Activated T-cell treated with anti-CD3 and anti-CD28 coated beads, Interleukin-2, amount 50 U/mL, for 72 hours (primary cell): Measurements from ENCODE around the gene FBXW7. TPM values are rescaled to one million over a fixed set of nuclear protein-coding genes. Genes with fewer than 3 reads are reported as not detected.

Source experiments
- ATAC-seq, 2 donors: fragments of 150-1000 bp; cut with Tn5 transposase; replicated peaks in 1 of 2; 2 replicates each; pipeline ENCODE4 v1.10.0; 2021; ENCODE audit warnings: moderate library complexity in 2 of 2, mild to moderate bottlenecking in 1 of 2
- DNase-seq, 2 donors: peaks; one replicate each; pipeline ENCODE4 v3.0.0; 2021 to 2022; ENCODE audit warnings: mixed read lengths in 1 of 2
- H3K27ac Mint-ChIP-seq: one replicate; pipeline ENCODE4 v1.8.0; 2022; ENCODE audit warnings: mild to moderate bottlenecking, moderate library complexity, mixed read lengths
- H3K27me3 Mint-ChIP-seq: one replicate; pipeline ENCODE4 v1.8.0; 2022; ENCODE audit warnings: low read depth, mixed read lengths
- H3K36me3 Mint-ChIP-seq, 2 donors: one replicate each; pipeline ENCODE4 v1.8.0; 2022; ENCODE audit warnings: mixed read lengths in 2 of 2, mild to moderate bottlenecking in 1 of 2; ENCODE audit not compliant: insufficient read depth in 2 of 2
- H3K4me1 Mint-ChIP-seq: one replicate; pipeline ENCODE4 v1.8.0; 2022; ENCODE audit warnings: low read depth, mixed read lengths
- H3K4me3 Mint-ChIP-seq, 2 donors: one replicate each; pipeline ENCODE4 v1.8.0; 2022; ENCODE audit warnings: mild to moderate bottlenecking in 2 of 2, mixed read lengths in 2 of 2, moderate library complexity in 2 of 2
- H3K9me3 Mint-ChIP-seq, 2 donors: one replicate each; pipeline ENCODE4 v1.8.0; 2022; ENCODE audit warnings: mixed read lengths in 2 of 2
- total RNA-seq, 2 donors: library from RNA; stranded (reverse); gene quantifications; one replicate each; pipeline ENCODE4 v1.2.3, GENCODE V29; 2022

The FBXW7 gene
- total RNA-seq, 2 donors from 2014 or later: 37.6 to 40.9 TPM

DNA sequence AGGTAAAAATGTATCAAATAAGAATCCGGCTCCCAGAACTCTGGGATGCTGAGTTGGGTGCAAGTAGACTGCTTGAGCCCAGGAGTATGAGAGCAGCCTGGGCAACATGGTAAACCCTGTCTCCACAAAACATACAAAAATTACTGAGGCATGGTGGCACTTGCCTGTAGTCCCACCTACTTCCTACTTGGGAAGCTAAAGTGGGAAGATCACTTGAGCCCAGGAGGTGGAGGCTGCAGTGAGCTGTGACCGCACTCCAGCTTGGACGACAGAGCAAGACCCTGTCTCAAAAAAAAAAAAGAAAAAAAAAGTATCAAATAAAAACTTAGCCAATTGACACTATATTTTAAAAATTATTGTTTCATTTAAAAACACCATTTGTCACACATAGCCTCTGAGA lies 84.4 kb downstream of the FBXW7 start:
- no peak for DNase-seq
- Mint-ChIP-seq H3K9me3 (no peaks in the 10 kb centered on the region), H3K4me1 (peaks cover 19% of the 10 kb centered on the region), H3K4me3 (no peak overlapping the region), H3K27me3 (no peaks in the 10 kb centered on the region), H3K36me3 (no peaks in the 10 kb centered on the region), H3K27ac (no peak overlapping the region)
- ATAC-seq: no peak

GRCh38 chr4:152448854-152449253 lies 87.0 kb downstream of the FBXW7 start:
- ATAC-seq (no peak), DNase-seq (no peak)
- H3K36me3 Mint-ChIP-seq: no peaks in the 10 kb centered on the region
- H3K27ac Mint-ChIP-seq: no peak overlapping the region
- H3K4me1 Mint-ChIP-seq: peaks cover 10% of the 10 kb centered on the region
- no peaks in the 10 kb centered on the region for H3K27me3 Mint-ChIP-seq
- no peak overlapping the region for H3K4me3 Mint-ChIP-seq
- H3K9me3 Mint-ChIP-seq: no peaks in the 10 kb centered on the region

DNA sequence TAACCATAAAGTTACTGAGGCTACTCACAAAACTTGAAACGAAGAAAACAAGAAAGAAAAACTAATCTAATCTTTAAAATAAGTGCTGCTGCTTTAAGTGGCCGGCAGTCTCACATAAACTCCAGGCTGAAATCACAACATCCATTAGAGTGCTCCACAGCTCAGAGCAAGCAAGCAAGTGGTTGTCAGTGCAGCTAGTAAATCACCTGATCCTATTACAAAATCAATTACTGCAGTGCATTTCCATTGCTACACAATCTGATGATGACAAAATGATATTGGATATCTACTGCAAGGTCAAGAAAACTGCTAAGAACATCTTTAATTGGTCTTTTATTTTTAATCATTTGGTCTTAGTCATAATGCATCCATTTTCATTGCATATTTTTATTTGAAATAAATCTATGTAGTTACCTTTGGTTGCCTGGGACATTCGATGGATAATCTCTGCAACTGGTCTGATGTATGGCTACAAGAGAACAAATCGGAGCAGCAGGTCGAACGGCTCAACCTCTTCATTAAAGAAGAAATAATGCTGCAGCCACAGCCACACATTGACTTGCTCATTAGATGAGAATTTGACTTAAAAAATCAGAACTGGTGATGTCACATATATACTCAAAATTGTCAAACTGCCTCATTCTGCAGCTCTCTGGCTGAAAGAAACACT lies 87.7 kb downstream of the FBXW7 start:
- ATAC-seq (no peak), DNase-seq (no peak)
- H3K4me3 Mint-ChIP-seq: no peak overlapping the region
- no peaks in the 10 kb centered on the region for H3K36me3 Mint-ChIP-seq
- no peaks in the 10 kb centered on the region for H3K9me3 Mint-ChIP-seq
- no peaks in the 10 kb centered on the region for H3K27me3 Mint-ChIP-seq
- H3K4me1 Mint-ChIP-seq: peaks cover 10% of the 10 kb centered on the region
- H3K27ac Mint-ChIP-seq: no peak overlapping the region

- H3K9me3 Mint-ChIP-seq: no peaks in the 10 kb centered on the region
- H3K27me3 Mint-ChIP-seq: no peaks in the 10 kb centered on the region
- ATAC-seq (no peak), DNase-seq (no peak)
- no peak overlapping the region for H3K4me3 Mint-ChIP-seq
- H3K27ac Mint-ChIP-seq: no peak overlapping the region
- H3K4me1 Mint-ChIP-seq: peaks cover 10% of the 10 kb centered on the region
- no peaks in the 10 kb centered on the region for H3K36me3 Mint-ChIP-seq
Measured at GRCh38 chr4:152443859-152444258, 92.0 kb downstream of the FBXW7 start.

- Mint-ChIP-seq H3K4me1 (peaks cover 12% of the 10 kb centered on the region), H3K27ac (no peak overlapping the region), H3K9me3 (no peaks in the 10 kb centered on the region), H3K36me3 (peaks cover 2 to 5% of the 10 kb centered on the region in 2 donors), H3K4me3 (no peak overlapping the region), H3K27me3 (no peaks in the 10 kb centered on the region)
- DNase-seq (no peak), ATAC-seq (no peak)
Measured at GRCh38 chr4:152437561-152437960, 98.3 kb downstream of the FBXW7 start.

DNA sequence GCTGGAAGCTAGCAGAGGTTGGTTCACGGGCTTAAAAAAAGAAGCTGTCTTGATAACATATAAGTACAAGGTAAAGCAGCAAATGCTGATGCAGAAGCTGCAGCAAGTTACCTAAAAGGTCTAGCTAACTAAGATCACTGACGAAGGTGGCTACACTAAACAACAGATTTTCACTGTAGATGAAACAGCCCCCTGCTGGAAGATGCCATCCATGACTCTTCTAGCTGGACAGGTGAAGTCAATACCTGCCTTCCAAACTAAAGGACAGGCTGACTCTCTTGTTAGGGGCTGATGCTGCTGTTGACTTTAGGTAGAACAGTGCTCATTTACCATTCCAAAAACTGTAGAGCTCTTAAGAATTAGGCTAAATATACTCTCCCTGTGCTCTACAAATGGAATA lies 99.5 kb downstream of the FBXW7 start:
- Mint-ChIP-seq H3K9me3 (no peaks in the 10 kb centered on the region), H3K27me3 (no peaks in the 10 kb centered on the region), H3K36me3 (peaks cover 2 to 5% of the 10 kb centered on the region in 2 donors), H3K27ac (no peak overlapping the region), H3K4me1 (peaks cover 21% of the 10 kb centered on the region), H3K4me3 (no peak overlapping the region)
- ATAC-seq (no peak), DNase-seq (no peak)

- H3K27me3 Mint-ChIP-seq: no peaks in the 10 kb centered on the region
- no peak overlapping the region for H3K27ac Mint-ChIP-seq
- DNase-seq (no peak), ATAC-seq (no peak)
- no peak overlapping the region for H3K4me3 Mint-ChIP-seq
- peaks cover 2 to 5% of the 10 kb centered on the region in 2 donors for H3K36me3 Mint-ChIP-seq
- H3K9me3 Mint-ChIP-seq: no peaks in the 10 kb centered on the region
- H3K4me1 Mint-ChIP-seq: peaks cover 33% of the 10 kb centered on the region
Measured at GRCh38 chr4:152434011-152434410, 101.9 kb downstream of the FBXW7 start.

DNA sequence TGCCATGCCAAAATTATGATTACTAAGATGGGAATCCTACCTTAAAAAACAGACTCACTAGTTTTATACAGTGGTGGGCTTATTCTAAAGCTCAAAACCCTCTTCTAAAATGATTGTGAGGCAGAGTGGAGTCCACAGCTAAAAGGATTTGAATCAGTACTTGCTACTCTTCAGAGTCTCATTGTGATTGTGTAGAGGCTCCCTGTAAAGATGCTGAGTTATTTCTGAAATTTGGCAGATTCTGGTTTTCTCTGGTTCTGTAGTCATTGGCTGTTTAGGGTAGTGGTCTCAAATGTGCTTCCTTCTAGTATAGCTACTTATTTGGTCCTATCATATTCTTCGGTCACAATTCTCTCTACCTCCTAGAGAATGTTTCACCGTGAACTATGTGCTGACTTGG lies 104.1 kb downstream of the FBXW7 start:
- H3K4me3 Mint-ChIP-seq: no peak overlapping the region
- no peaks in the 10 kb centered on the region for H3K9me3 Mint-ChIP-seq
- no peaks in the 10 kb centered on the region for H3K27me3 Mint-ChIP-seq
- DNase-seq (no peak), ATAC-seq (peak; percentile 24 to 58)
- peaks cover 28% of the 10 kb centered on the region for H3K4me1 Mint-ChIP-seq
- H3K36me3 Mint-ChIP-seq: peaks cover 0 to under 1% of the 10 kb centered on the region in 2 donors
- H3K27ac Mint-ChIP-seq: no peak overlapping the region

GRCh38 chr4:152431291-152431690 lies 104.6 kb downstream of the FBXW7 start:
- Mint-ChIP-seq H3K27ac (no peak overlapping the region), H3K27me3 (no peaks in the 10 kb centered on the region), H3K4me3 (no peak overlapping the region), H3K36me3 (no peaks in the 10 kb centered on the region), H3K4me1 (peaks cover 31% of the 10 kb centered on the region), H3K9me3 (no peaks in the 10 kb centered on the region)
- ATAC-seq (no peak), DNase-seq (no peak)

DNA sequence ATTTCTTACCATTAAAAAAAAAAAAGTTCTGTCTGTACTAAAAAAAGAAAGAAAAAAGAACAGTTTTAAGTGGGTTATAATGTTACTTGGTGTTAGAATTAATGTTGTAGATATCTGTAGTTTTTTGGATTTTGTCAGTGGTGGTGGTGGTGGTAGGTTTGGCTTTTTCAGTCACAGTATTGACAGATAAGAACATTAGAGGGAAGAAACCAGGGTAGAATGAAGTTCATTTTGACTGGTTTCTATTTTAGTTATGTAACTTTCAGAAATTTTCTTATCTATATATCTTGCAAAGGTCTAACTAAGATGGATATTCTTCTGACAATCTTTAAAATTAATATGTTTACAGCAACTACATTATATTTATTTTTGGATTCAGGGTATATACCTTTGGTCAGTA lies 105.4 kb downstream of the FBXW7 start:
- ATAC-seq (no peak), DNase-seq (no peak)
- Mint-ChIP-seq H3K4me1 (peaks cover 31% of the 10 kb centered on the region), H3K27me3 (no peaks in the 10 kb centered on the region), H3K9me3 (no peaks in the 10 kb centered on the region), H3K36me3 (peaks cover 2 to 3% of the 10 kb centered on the region in 2 donors), H3K27ac (no peak overlapping the region), H3K4me3 (no peak overlapping the region)

DNA sequence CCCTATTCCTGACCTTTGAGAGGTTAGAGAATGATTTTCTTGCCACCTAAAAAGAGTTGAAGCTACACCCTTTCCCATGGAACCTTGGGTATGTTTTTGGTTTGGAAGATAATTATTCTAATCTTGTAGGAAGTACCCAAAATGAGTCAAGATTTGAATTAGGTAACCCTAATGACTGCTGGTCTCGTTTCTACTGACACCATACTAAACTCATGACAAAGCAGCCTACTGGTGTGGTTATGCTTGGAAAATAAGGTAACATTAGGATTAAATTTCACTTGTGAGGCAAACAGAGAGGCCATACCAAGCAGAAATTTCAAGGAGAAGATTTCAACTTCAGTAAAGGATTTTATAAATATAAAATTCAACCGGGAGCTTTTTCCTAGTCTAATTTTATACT lies 107.9 kb downstream of the FBXW7 start:
- Mint-ChIP-seq H3K27me3 (no peaks in the 10 kb centered on the region), H3K4me1 (peaks cover 32% of the 10 kb centered on the region), H3K36me3 (peaks cover 2 to 3% of the 10 kb centered on the region in 2 donors), H3K4me3 (no peak overlapping the region), H3K9me3 (no peaks in the 10 kb centered on the region), H3K27ac (no peak overlapping the region)
- ATAC-seq (no peak), DNase-seq (no peak)

DNA sequence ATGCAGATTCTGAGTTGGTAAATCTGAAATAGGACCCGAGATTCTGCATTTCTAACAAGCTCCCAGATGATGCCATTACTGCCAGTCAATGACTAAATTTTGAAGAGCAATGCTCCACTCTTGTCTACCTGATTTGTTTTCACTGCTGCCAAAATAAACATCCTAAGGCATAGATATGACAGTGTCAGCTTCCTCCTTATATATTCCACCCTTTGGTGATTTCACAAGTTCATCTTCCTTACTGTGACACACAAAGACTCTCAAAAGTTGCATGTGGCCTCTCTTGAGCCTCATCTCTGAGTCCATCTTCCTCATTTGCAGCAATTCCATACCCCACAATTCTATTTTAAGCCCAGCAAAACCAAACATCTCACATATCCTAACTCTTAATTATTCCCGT lies 110.9 kb downstream of the FBXW7 start:
- DNase-seq (no peak), ATAC-seq (no peak)
- no peaks in the 10 kb centered on the region for H3K27me3 Mint-ChIP-seq
- H3K4me1 Mint-ChIP-seq: peaks cover 15% of the 10 kb centered on the region
- H3K27ac Mint-ChIP-seq: no peak overlapping the region
- H3K4me3 Mint-ChIP-seq: no peak overlapping the region
- H3K9me3 Mint-ChIP-seq: no peaks in the 10 kb centered on the region
- peaks cover 2 to 3% of the 10 kb centered on the region in 2 donors for H3K36me3 Mint-ChIP-seq

DNA sequence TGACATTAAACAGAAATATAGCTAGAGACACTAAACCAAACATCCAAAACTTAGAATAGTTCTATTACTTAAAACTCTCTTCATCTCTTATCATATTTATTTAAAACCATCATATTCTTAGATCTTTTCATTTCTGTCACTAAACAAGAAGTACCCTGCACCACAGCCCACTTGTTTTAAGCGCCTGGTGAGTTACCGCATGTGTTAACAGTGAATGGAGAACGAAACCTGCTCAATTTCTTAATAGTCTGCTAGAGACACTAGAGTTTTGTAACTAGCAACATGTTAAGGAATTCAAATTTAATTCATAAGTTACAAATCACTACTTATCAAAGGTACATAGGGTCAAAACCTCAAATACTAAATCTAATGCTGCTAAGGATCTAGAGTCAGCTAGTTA lies 111.5 kb downstream of the FBXW7 start:
- DNase-seq (no peak), ATAC-seq (no peak)
- no peak overlapping the region for H3K4me3 Mint-ChIP-seq
- H3K27ac Mint-ChIP-seq: no peak overlapping the region
- no peaks in the 10 kb centered on the region for H3K27me3 Mint-ChIP-seq
- H3K4me1 Mint-ChIP-seq: peaks cover 15% of the 10 kb centered on the region
- H3K9me3 Mint-ChIP-seq: no peaks in the 10 kb centered on the region
- peaks cover 2 to 3% of the 10 kb centered on the region in 2 donors for H3K36me3 Mint-ChIP-seq

DNA sequence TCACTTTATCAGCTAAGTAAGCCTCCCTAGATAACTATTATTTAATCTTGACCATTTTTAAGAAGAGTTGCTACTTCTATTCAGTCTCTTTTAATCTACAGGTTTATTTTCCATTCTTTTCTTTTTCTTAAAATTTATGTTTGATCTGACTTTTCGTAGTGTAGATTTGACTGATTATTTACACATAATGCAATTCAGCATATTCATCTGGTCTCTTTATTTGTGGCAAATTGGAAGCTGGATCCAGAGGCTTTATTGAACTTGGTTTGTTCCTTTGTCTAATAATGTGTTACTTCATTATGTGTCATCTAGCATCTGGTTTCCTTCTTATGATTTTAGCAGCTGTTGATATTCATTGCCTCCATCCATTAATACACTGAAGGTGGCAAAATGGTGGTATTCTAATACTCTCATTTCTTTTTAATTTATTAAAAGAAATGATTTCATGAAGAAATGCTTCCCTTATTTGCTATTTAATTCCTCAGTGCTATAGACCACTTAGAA lies 113.0 kb downstream of the FBXW7 start:
- H3K9me3 Mint-ChIP-seq: no peaks in the 10 kb centered on the region
- H3K27me3 Mint-ChIP-seq: no peaks in the 10 kb centered on the region
- DNase-seq (no peak), ATAC-seq (no peak)
- no peak overlapping the region for H3K27ac Mint-ChIP-seq
- H3K4me1 Mint-ChIP-seq: peaks cover 15% of the 10 kb centered on the region
- no peak overlapping the region for H3K4me3 Mint-ChIP-seq
- H3K36me3 Mint-ChIP-seq: peaks cover 2 to 3% of the 10 kb centered on the region in 2 donors
